MCF 10A (cell line): ENCODE data around the gene BATF2. TPM values are rescaled to one million over a fixed set of nuclear protein-coding genes. Genes with fewer than 3 reads are reported as not detected.

Experiments used
- BruUV-seq: library from RNA; stranded (reverse); fragments of 400-500 nt; replicated peaks from 2 replicates; lab custom pipeline; 2021; lab: Mats Ljungman, UMichigan
- CTCF ChIA-PET: fragments of 300-600 bp; sonication (Branson Sonifier 250); formaldehyde crosslinking; extraction: SDS; loops from one replicate; lab custom pipeline; 2021; ENCODE audit warnings: antibody characterized with exemption, inconsistent platforms; lab: Yijun Ruan, JAX
- POLR2A ChIA-PET: fragments of 300-600, 350-650 bp; sonication (Branson Sonifier 250); formaldehyde crosslinking; extraction: SDS; loops from one replicate; lab custom pipeline; 2020; ENCODE audit warnings: antibody characterized with exemption, inconsistent platforms; lab: Yijun Ruan, JAX
- DNase-seq: peaks from one replicate; pipeline ENCODE4 v3.0.0-alpha.2; 2018; ENCODE audit not compliant: unreplicated experiment
- H3K27ac Mint-ChIP-seq: one replicate; pipeline ENCODE4 v1.8.0; 2022; ENCODE audit warnings: mild to moderate bottlenecking, low read depth, mixed read lengths; ENCODE audit not compliant: unreplicated experiment
- H3K27me3 Mint-ChIP-seq: one replicate; pipeline ENCODE4 v1.8.0; 2022; ENCODE audit warnings: mixed read lengths; ENCODE audit not compliant: insufficient read depth, unreplicated experiment
- H3K36me3 Mint-ChIP-seq: one replicate; pipeline ENCODE4 v1.8.0; 2022; ENCODE audit warnings: mild to moderate bottlenecking, moderate library complexity, mixed read lengths; ENCODE audit not compliant: insufficient read depth, unreplicated experiment
- H3K4me1 Mint-ChIP-seq: one replicate; pipeline ENCODE4 v1.8.0; 2022; ENCODE audit warnings: mixed read lengths; ENCODE audit not compliant: insufficient read depth, unreplicated experiment
- H3K4me3 Mint-ChIP-seq: one replicate; pipeline ENCODE4 v1.8.0; 2022; ENCODE audit warnings: mild to moderate bottlenecking, moderate library complexity, mixed read lengths; ENCODE audit not compliant: unreplicated experiment
- H3K9me3 Mint-ChIP-seq: one replicate; pipeline ENCODE4 v1.8.0; 2022; ENCODE audit warnings: mixed read lengths; ENCODE audit not compliant: unreplicated experiment
- CTCF ChIP-seq: fragments of 200-600 bp; IDR thresholded peaks from one replicate; pipeline ENCODE4 v1.8.0; 2022; ENCODE audit warnings: antibody characterized with exemption, mild to moderate bottlenecking; ENCODE audit not compliant: unreplicated experiment
- intact Hi-C: fragments of 100-400 bp; cut with micrococcal nuclease; formaldehyde crosslinking; loops from 2 replicates; pipeline ENCODE4 v1.14.1; 2022
- microRNA-seq: library from miRNA; unstranded; fragments of <30 nt; microRNA quantifications from one replicate; pipeline ENCODE4 v1.2.0, GENCODE V29; 2022
- total RNA-seq: library from RNA; stranded (reverse); gene quantifications from 2 replicates; pipeline ENCODE4 v1.2.3, GENCODE V29; 2022

BATF2 gene
- total RNA-seq, 1 experiment from 2014 or later = 1.3 TPM

- no TSS peak for BruUV-seq
- no peaks in the 10 kb centered on the region for H3K27me3 Mint-ChIP-seq
These were observed 42.6 kb downstream of the BATF2 start for GRCh38 chr11:64954201-64954600.

GRCh38 chr11:64951529-64951928 is 45.2 kb downstream of the BATF2 start:
- POLR2A ChIA-PET = interaction anchor here (0.6 to 0.7 kb wide), 2 partner anchors 12 to 547 kb away, joined by 3 read pairs; partner anchors contain the start of gene MALAT1
- intact Hi-C loops = no loop called here
- H3K27ac Mint-ChIP-seq = no peak overlapping the region
- no peaks in the 10 kb centered on the region for H3K4me1 Mint-ChIP-seq
- CTCF ChIA-PET = interaction anchor here (0.6 to 1.4 kb wide), 4 partner anchors 12 to 89 kb away, joined by 3 to 8 read pairs (median 3); no protein-coding TSS in a partner anchor
- no peak for TF ChIP-seq CTCF
- H3K27me3 Mint-ChIP-seq = no peaks in the 10 kb centered on the region
- no peak overlapping the region for H3K4me3 Mint-ChIP-seq
- no peak for DNase-seq
- H3K36me3 Mint-ChIP-seq = no peaks in the 10 kb centered on the region
- no TSS peak for BruUV-seq
- no peaks in the 10 kb centered on the region for H3K9me3 Mint-ChIP-seq

More at GRCh38 chr11:64954201-64954600, 42.6 kb downstream of the BATF2 start:
- no peak overlapping the region for H3K27ac Mint-ChIP-seq
- no peaks in the 10 kb centered on the region for H3K9me3 Mint-ChIP-seq
- CTCF ChIA-PET = interaction anchor here (0.6 to 0.9 kb wide), 3 partner anchors 35 to 505 kb away, joined by 3 read pairs; no protein-coding TSS in a partner anchor
- DNase-seq = no peak
- no peak for TF ChIP-seq CTCF
- POLR2A ChIA-PET = interaction anchor here (0.7 kb wide), 1 partner anchor 9 kb away, joined by 3 read pairs; no protein-coding TSS in a partner anchor
- H3K36me3 Mint-ChIP-seq = no peaks in the 10 kb centered on the region
- intact Hi-C loops = no loop called here
- no peaks in the 10 kb centered on the region for H3K4me1 Mint-ChIP-seq
- no peak overlapping the region for H3K4me3 Mint-ChIP-seq

GRCh38 chr11:64947208-64947814 is 49.5 kb downstream of the BATF2 start:
- no peak for DNase-seq
- Mint-ChIP-seq H3K4me3 (no peak overlapping the region), H3K27ac (no peak overlapping the region), H3K27me3 (no peaks in the 10 kb centered on the region), H3K4me1 (no peaks in the 10 kb centered on the region), H3K36me3 (no peaks in the 10 kb centered on the region), H3K9me3 (no peaks in the 10 kb centered on the region)
- ChIA-PET CTCF (interaction anchor here (0.7 kb wide), 1 partner anchor 18 kb away, joined by 3 read pairs; no protein-coding TSS in a partner anchor), POLR2A (no interaction called here)
- no TSS peak for BruUV-seq
- intact Hi-C loops = no loop called here
- TF ChIP-seq CTCF = no peak

Small RNAs within 50 kb of the gene (microRNA-seq; reads per million reads assigned to microRNA genes)
- 1.9 reads per million, percentile 13 among the genes with 10 or more reads in this experiment for gene MIR6879

Other genes with a start within 250 kb of the BATF2 start
- 0.09 and 0.10 TPM in 2 replicates for gene PYGM, start 237.0 kb downstream of the BATF2 start, total RNA-seq
- gene SF1, start 218.4 kb downstream of the BATF2 start, total RNA-seq = 446 and 503 TPM in 2 replicates
- 4.9 and 6.8 TPM in 2 replicates for gene MAP4K2, start 193.8 kb downstream of the BATF2 start, total RNA-seq
- 29.2 and 33.1 TPM in 2 replicates for gene MEN1, start 186.4 kb downstream of the BATF2 start, total RNA-seq
- gene CDC42BPG, start 152.3 kb downstream of the BATF2 start, total RNA-seq = 3.0 and 3.7 TPM in 2 replicates
- gene EHD1, start 118.3 kb downstream of the BATF2 start, total RNA-seq = 67.9 and 80.6 TPM in 2 replicates
- gene ATG2A, start 79.8 kb downstream of the BATF2 start, total RNA-seq = 28.7 and 29.9 TPM in 2 replicates
- 38.0 and 48.0 TPM in 2 replicates for gene PPP2R5B, start 72.3 kb downstream of the BATF2 start, total RNA-seq
- not detected in 2 replicates for gene GPHA2, start 61.1 kb downstream of the BATF2 start, total RNA-seq
- gene MAJIN, start 24.9 kb downstream of the BATF2 start, total RNA-seq = not detected in 2 replicates
- 96.8 and 113 TPM in 2 replicates for gene ARL2, start 17.2 kb upstream of the BATF2 start, total RNA-seq
- 18.0 and 21.0 TPM in 2 replicates for gene SNX15, start 30.5 kb upstream of the BATF2 start, total RNA-seq
- gene SAC3D1, start 44.2 kb upstream of the BATF2 start, total RNA-seq = 10.3 and 14.0 TPM in 2 replicates
- not detected in 2 replicates for gene NAALADL1, start 61.6 kb upstream of the BATF2 start, total RNA-seq
- gene CDCA5, start 87.1 kb upstream of the BATF2 start, total RNA-seq = 9.5 and 17.3 TPM in 2 replicates
- 50.8 and 52.3 TPM in 2 replicates for gene ZFPL1, start 87.3 kb upstream of the BATF2 start, total RNA-seq
- gene VPS51, start 99.2 kb upstream of the BATF2 start, total RNA-seq = 56.1 and 77.0 TPM in 2 replicates
- gene TM7SF2, start 114.9 kb upstream of the BATF2 start, total RNA-seq = 8.5 and 14.0 TPM in 2 replicates
- gene ZNHIT2, start 120.7 kb upstream of the BATF2 start, total RNA-seq = 22.0 and 23.6 TPM in 2 replicates
- gene FAU, start 125.2 kb upstream of the BATF2 start, total RNA-seq = 1,049 and 1,269 TPM in 2 replicates
- 76.9 and 79.0 TPM in 2 replicates for gene MRPL49, start 125.3 kb upstream of the BATF2 start, total RNA-seq
- gene SYVN1, start 137.5 kb upstream of the BATF2 start, total RNA-seq = 74.9 and 99.8 TPM in 2 replicates
- not detected in 2 replicates for gene SPDYC, start 173.3 kb upstream of the BATF2 start, total RNA-seq
- 111 and 117 TPM in 2 replicates for gene CAPN1, start 185.0 kb upstream of the BATF2 start, total RNA-seq